ENCODE measurements around the gene PPFIBP1.
"Not testable (repeated sequence)": the region's sequence is repeated elsewhere in the genome, so short reads cannot be mapped to it uniquely, and the experiment has no call there.

The PPFIBP1 gene

GRCh38 chr12:27592548-27592947 is 68.5 kb downstream of the PPFIBP1 start:
- intact Hi-C loops (cut with DNase I; ENCODE audit: low total_unique reads): no loop called here
- Histone ChIP-seq H3K27me3 (no peaks in the 10 kb centered on the region), H3K4me1 (peaks cover 0 to 22% (median 7%) of the 10 kb centered on the region in 4 donors), H3K36me3 (no peaks in the 10 kb centered on the region), H3K9me3 (no peaks in the 10 kb centered on the region), H3K4me3 (no peak overlapping the region), H3K27ac (peak overlapping the region; percentile 52 to 57)
- TF ChIP-seq, protein P1, sequence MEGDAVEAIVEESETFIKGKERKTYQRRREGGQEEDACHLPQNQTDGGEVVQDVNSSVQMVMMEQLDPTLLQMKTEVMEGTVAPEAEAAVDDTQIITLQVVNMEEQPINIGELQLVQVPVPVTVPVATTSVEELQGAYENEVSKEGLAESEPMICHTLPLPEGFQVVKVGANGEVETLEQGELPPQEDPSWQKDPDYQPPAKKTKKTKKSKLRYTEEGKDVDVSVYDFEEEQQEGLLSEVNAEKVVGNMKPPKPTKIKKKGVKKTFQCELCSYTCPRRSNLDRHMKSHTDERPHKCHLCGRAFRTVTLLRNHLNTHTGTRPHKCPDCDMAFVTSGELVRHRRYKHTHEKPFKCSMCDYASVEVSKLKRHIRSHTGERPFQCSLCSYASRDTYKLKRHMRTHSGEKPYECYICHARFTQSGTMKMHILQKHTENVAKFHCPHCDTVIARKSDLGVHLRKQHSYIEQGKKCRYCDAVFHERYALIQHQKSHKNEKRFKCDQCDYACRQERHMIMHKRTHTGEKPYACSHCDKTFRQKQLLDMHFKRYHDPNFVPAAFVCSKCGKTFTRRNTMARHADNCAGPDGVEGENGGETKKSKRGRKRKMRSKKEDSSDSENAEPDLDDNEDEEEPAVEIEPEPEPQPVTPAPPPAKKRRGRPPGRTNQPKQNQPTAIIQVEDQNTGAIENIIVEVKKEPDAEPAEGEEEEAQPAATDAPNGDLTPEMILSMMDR (IDR thresholded peaks at IDR 0.05): no peak
- peak in 1 of 2 donors; percentile 36 for DNase-seq

DNA sequence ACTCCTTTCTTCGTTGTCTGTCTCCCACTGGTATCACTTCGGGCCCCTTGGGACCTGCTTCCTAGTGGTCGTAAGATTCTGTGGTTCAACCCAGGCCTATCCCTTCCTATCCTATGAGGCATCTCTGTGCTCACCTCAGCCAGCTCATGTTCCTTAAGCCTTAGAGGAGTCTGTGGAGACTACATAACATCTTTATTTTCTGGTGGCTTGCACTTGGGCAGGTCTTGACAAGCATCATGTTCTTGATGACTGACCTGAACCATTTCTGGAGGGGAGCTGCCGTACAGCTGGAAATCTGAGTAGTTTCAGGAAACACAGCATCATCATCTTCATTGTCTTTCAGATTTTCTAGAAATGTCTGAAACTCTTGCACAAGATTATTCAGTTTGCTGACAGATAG is 69.3 kb downstream of the PPFIBP1 start:
- Histone ChIP-seq H3K4me3 (no peak overlapping the region), H3K36me3 (no peaks in the 10 kb centered on the region), H3K4me1 (peaks cover 0 to 22% (median 7%) of the 10 kb centered on the region in 4 donors), H3K27me3 (no peaks in the 10 kb centered on the region), H3K9me3 (no peaks in the 10 kb centered on the region), H3K27ac (peak overlapping the region; percentile 52 to 57)
- intact Hi-C loops (cut with DNase I; ENCODE audit: low total_unique reads): no loop called here
- DNase-seq: no peak
- TF ChIP-seq, protein P1 (IDR thresholded peaks at IDR 0.05): no peak

GRCh38 chr12:27595231-27595642 is 71.2 kb downstream of the PPFIBP1 start:
- H3K9me3 ChIP-seq: no peaks in the 10 kb centered on the region
- peak; percentile 62 to 70 for DNase-seq
- peaks cover 0 to 34% (median 13%) of the 10 kb centered on the region in 4 donors for H3K4me1 ChIP-seq
- H3K4me3 ChIP-seq: peak overlapping the region; percentile 23 to 27
- TF ChIP-seq, protein P1 (IDR thresholded peaks at IDR 0.05): no peak
- H3K36me3 ChIP-seq: no peaks in the 10 kb centered on the region
- H3K27me3 ChIP-seq: no peaks in the 10 kb centered on the region
- H3K27ac ChIP-seq: peak overlapping the region; percentile 57 to 72
- intact Hi-C loops (cut with DNase I; ENCODE audit: low total_unique reads): no loop called here

- Histone ChIP-seq H3K4me1 (peaks cover 0 to 57% (median 15%) of the 10 kb centered on the region in 4 donors), H3K27ac (peak overlapping the region in 1 of 2 donors; percentile 38)
- DNase-seq; H3K27me3 ChIP-seq; H3K36me3 ChIP-seq; H3K4me3 ChIP-seq; intact Hi-C loops (cut with DNase I; ENCODE audit: low total_unique reads); H3K9me3 ChIP-seq: not testable (repeated sequence)
These were observed 74.9 kb downstream of the PPFIBP1 start for GRCh38 chr12:27598866-27599265.

DNA sequence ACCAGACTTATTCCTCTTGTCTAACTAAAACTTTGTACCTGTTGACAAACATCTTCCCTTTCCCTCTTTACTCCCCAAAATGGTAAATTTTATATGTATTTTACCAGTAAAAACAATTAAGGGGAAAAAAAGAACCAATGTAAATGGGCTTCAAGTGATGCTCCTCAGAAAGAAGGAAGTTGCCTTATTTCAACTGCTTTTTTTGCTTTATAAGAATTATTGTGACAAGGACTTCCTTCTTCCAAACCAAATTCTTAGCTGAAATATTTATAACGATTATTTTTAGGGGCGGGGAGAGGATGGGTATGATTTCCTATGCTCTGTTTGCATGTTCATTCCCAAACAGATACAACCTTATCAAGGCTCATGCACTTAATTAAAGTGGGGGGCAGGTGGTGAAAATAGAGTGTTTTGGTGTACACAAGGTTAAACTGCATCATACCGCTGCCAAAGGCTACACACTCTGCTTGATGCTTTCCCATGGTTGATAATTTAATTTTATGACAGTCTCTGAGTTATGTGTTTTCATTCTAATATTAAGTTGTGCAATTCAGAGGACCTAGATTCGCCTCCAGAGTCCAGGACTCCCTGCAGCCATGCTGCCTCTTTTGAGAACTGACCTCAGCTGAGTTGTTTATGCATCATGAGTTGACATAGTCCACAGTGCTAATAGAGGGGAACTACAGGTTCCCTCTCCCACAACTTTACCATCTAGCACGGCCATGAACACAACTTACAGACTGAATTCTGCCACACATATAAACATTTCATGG is 77.2 kb downstream of the PPFIBP1 start:
- intact Hi-C loops (cut with DNase I; ENCODE audit: low total_unique reads); H3K4me3 ChIP-seq; DNase-seq; H3K27me3 ChIP-seq; H3K36me3 ChIP-seq; H3K9me3 ChIP-seq: not testable (repeated sequence)
- H3K4me1 ChIP-seq: peaks cover 0 to 48% (median 14%) of the 10 kb centered on the region in 4 donors
- H3K27ac ChIP-seq: peak overlapping the region; percentile 37 to 45

GRCh38 chr12:27602516-27602915 is 78.5 kb downstream of the PPFIBP1 start:
- H3K4me1 ChIP-seq: peaks cover 0 to 54% (median 16%) of the 10 kb centered on the region in 4 donors
- no peaks in the 10 kb centered on the region for H3K9me3 ChIP-seq
- no peak overlapping the region for H3K27ac ChIP-seq
- TF ChIP-seq, protein P1 (IDR thresholded peaks at IDR 0.05): no peak
- no peaks in the 10 kb centered on the region for H3K27me3 ChIP-seq
- no peak for DNase-seq
- no peak overlapping the region for H3K4me3 ChIP-seq
- H3K36me3 ChIP-seq: no peaks in the 10 kb centered on the region
- intact Hi-C loops (cut with DNase I; ENCODE audit: low total_unique reads): no loop called here
